SK-N-SH (cell line): ENCODE measurements around the gene DPH7. TPM values are rescaled to one million over a fixed set of nuclear protein-coding genes. Genes with fewer than 3 reads are reported as not detected.
"Not testable (repeated sequence)": the region's sequence is repeated elsewhere in the genome, so short reads cannot be mapped to it uniquely, and the experiment has no call there.

ENCODE experiments used
- CTCF ChIA-PET: fragments of 300-600, 350-600 bp; formaldehyde crosslinking; extraction: SDS; loops from one replicate; lab custom pipeline; 2021; lab: Yijun Ruan, JAX
- POLR2A ChIA-PET: fragments of 350-600 bp; sonication (Branson Sonifier 250); formaldehyde crosslinking; extraction: SDS; loops from one replicate; lab custom pipeline; 2020; ENCODE audit warnings: antibody characterized with exemption, inconsistent platforms; lab: Yijun Ruan, JAX
- DNase-seq: peaks from one replicate; pipeline ENCODE4 v3.0.0; 2012
- H2AFZ ChIP-seq: fragments of 200-600 bp; sonication (generic); 2 replicates; pipeline ENCODE4 v1.8.1; 2016; ENCODE audit warnings: antibody characterized with exemption, mild to moderate bottlenecking, low read depth
- H3F3A ChIP-seq: fragments of 200-600 bp; sonication (generic); replicated peaks from 2 replicates; pipeline ENCODE3; 2016; ENCODE audit warnings: antibody characterized with exemption, mild to moderate bottlenecking; ENCODE audit not compliant: insufficient read depth
- H3K27ac ChIP-seq, 2 experiments: fragments of 200-500 bp in 1 of 2; fragments of 200-600 bp in 1 of 2; sonication (Bioruptor generic) in 1 of 2; sonication (generic), shearing (Covaris generic) in 1 of 2; 2 replicates each; pipeline versions ENCODE4 v1.5.1 to v1.6.1; 2014 to 2016; ENCODE audit warnings: low read depth in 2 of 2, inconsistent platforms in 1 of 2, low read length in 1 of 2, mild to moderate bottlenecking in 1 of 2, mixed read lengths in 1 of 2
- H3K27me3 ChIP-seq: fragments of 200-600 bp; sonication (generic), shearing (Covaris generic); 2 replicates; pipeline ENCODE4 v1.6.1; 2016; ENCODE audit warnings: mixed run types; ENCODE audit not compliant: insufficient read depth
- H3K36me3 ChIP-seq, 2 experiments: fragments of 200-500 bp in 1 of 2; fragments of 200-600 bp in 1 of 2; sonication (Bioruptor generic) in 1 of 2; sonication (generic) in 1 of 2; replicated peaks in 1 of 2; 2 replicates each; pipeline versions ENCODE3 to v1.5.1; 2014 to 2016; ENCODE audit warnings: low read length in 1 of 2, mild to moderate bottlenecking in 1 of 2; ENCODE audit not compliant: insufficient read depth in 2 of 2, control insufficient read depth in 1 of 2
- H3K4me1 ChIP-seq, 2 experiments: fragments of 200-500 bp in 1 of 2; fragments of 200-600 bp in 1 of 2; sonication (Bioruptor generic) in 1 of 2; sonication (generic), shearing (Covaris generic) in 1 of 2; 2 replicates each; pipeline versions ENCODE4 v1.5.1 to v1.6.1; 2014 to 2016; ENCODE audit warnings: low read depth in 1 of 2, low read length in 1 of 2, mixed run types in 1 of 2; ENCODE audit not compliant: insufficient read depth in 2 of 2, control insufficient read depth in 1 of 2
- H3K4me2 ChIP-seq: fragments of 200-600 bp; sonication (generic), shearing (Covaris generic); 2 replicates; pipeline ENCODE4 v1.6.1; 2017; ENCODE audit warnings: mixed run types
- H3K4me3 ChIP-seq, 2 experiments: fragments of 200-500 bp in 1 of 2; fragments of 200-600 bp in 1 of 2; sonication (Bioruptor generic) in 1 of 2; sonication (generic), shearing (Covaris generic) in 1 of 2; 2 replicates each; pipeline versions ENCODE4 v1.5.1 to v1.8.1; 2014 to 2016; ENCODE audit warnings: low read depth in 2 of 2, inconsistent platforms in 1 of 2, low read length in 1 of 2, mild to moderate bottlenecking in 1 of 2, mixed read lengths in 1 of 2, moderate library complexity in 1 of 2
- H3K79me2 ChIP-seq: fragments of 200-600 bp; sonication (generic); 2 replicates; pipeline ENCODE4 v1.8.1; 2017; ENCODE audit warnings: mild to moderate bottlenecking; ENCODE audit not compliant: insufficient read depth
- H3K9ac ChIP-seq: fragments of 200-600 bp; sonication (generic); 2 replicates; pipeline ENCODE4 v1.6.1; 2017; ENCODE audit warnings: mixed run types
- H3K9me2 ChIP-seq: fragments of 200-600 bp; sonication (generic); 2 replicates; pipeline ENCODE4 v1.6.1; 2017; ENCODE audit warnings: mixed run types
- H3K9me3 ChIP-seq: fragments of 200-600 bp; sonication (generic); 2 replicates; pipeline ENCODE4 v1.6.1; 2017; ENCODE audit warnings: mixed run types, mild to moderate bottlenecking, moderate library complexity
- H4K20me1 ChIP-seq: fragments of 200-600 bp; sonication (generic); 2 replicates; pipeline ENCODE4 v1.6.1; 2017; ENCODE audit warnings: mild to moderate bottlenecking, mixed run types; ENCODE audit not compliant: insufficient read depth
- EP300 ChIP-seq, 2 experiments: IDR thresholded peaks; 2 replicates each; pipeline versions ENCODE4 v1.4.0 to v1.6.1; 2012; ENCODE audit warnings: borderline replicate concordance in 1 of 2, low read depth in 1 of 2, low read length in 1 of 2
- GABPA ChIP-seq: IDR thresholded peaks from 2 replicates; pipeline ENCODE4 v1.4.0; 2012; ENCODE audit warnings: low read depth, mild to moderate bottlenecking
- GATA2 ChIP-seq: sonication (generic); formaldehyde crosslinking; IDR thresholded peaks from 2 replicates; pipeline ENCODE4 v1.5.0; 2020; ENCODE audit warnings: mild to moderate bottlenecking, missing genetic modification reagents
- IRF3 ChIP-seq: fragments of 150-350 bp; IDR thresholded peaks from 2 replicates; pipeline ENCODE4 v1.6.1; 2016; ENCODE audit warnings: mild to moderate bottlenecking, low read depth, low read length
- JUND ChIP-seq: IDR thresholded peaks from 2 replicates; pipeline ENCODE4 v1.4.0; 2012
- NRF1 ChIP-seq: IDR thresholded peaks from 2 replicates; pipeline ENCODE4 v1.6.1; 2012; ENCODE audit warnings: low read depth, mild to moderate bottlenecking, low read length
- PBX3 ChIP-seq: IDR thresholded peaks from 2 replicates; pipeline ENCODE4; 2012
- RCOR1 ChIP-seq: fragments of 150-350 bp; IDR thresholded peaks from 2 replicates; pipeline ENCODE4 v1.6.1; 2017; ENCODE audit warnings: antibody characterized with exemption, low read length
- REST ChIP-seq: IDR thresholded peaks from 2 replicates; pipeline ENCODE4 v1.6.1; 2012; ENCODE audit warnings: mild to moderate bottlenecking, low read depth, low read length, moderate library complexity
- RXRA ChIP-seq: IDR thresholded peaks from 2 replicates; pipeline ENCODE4 v1.4.0; 2012; ENCODE audit warnings: low read depth, mild to moderate bottlenecking, borderline replicate concordance
- TAF1 ChIP-seq: IDR thresholded peaks from 2 replicates; pipeline ENCODE4 v1.6.1; 2012; ENCODE audit warnings: low read depth, mild to moderate bottlenecking, low read length, moderate library complexity, borderline replicate concordance
- USF1 ChIP-seq: IDR thresholded peaks from 2 replicates; pipeline ENCODE4 v1.4.0; 2012; ENCODE audit warnings: low read depth, borderline replicate concordance
- USF2 ChIP-seq: fragments of 150-350 bp; IDR thresholded peaks from 2 replicates; pipeline ENCODE4 v1.6.1; 2017; ENCODE audit warnings: antibody characterized with exemption, low read length, low read depth, borderline replicate concordance
- ZBTB33 ChIP-seq: IDR thresholded peaks from 2 replicates; pipeline ENCODE4 v1.4.0; 2012; ENCODE audit warnings: low read depth, borderline replicate concordance
- WGBS: methylation state at CpG from one replicate; pipeline ENCODE4 v1.1.6; 2017; ENCODE audit warnings: low lambda C conversion rate; 5-methylcytosine and 5-hydroxymethylcytosine counted together
- polyA plus RNA-seq, 3 experiments: library from polyadenylated mRNA; depleted of rRNA; stranded (reverse); fragments of >200 nt; gene quantifications; 2 replicates each; pipeline ENCODE4 v1.2.3, GENCODE V29; 2012

Gene DPH7
- polyA plus RNA-seq, 1 of the 3 experiments (the other 2 are of a cell fraction), result 59.9 TPM

- H3K27me3 ChIP-seq, DNase-seq, H3K9me3 ChIP-seq, H3K27ac ChIP-seq, H3K9me2 ChIP-seq, H3K4me1 ChIP-seq, CTCF ChIA-PET, H3K36me3 ChIP-seq, H3K4me3 ChIP-seq, H3F3A ChIP-seq, H3K79me2 ChIP-seq, POLR2A ChIA-PET, H4K20me1 ChIP-seq, H2AFZ ChIP-seq, H3K9ac ChIP-seq, H3K4me2 ChIP-seq: not testable (repeated sequence)
- WGBS, result 80% methylated on average over 1 of the region's 10 CpGs
Observed at GRCh38 chr9:137532891-137533468, 45.7 kb downstream of the DPH7 start.

GRCh38 chr9:137531099-137531765, 47.5 kb downstream of the DPH7 start:
- Histone ChIP-seq H3K9me3 (no peaks in the 10 kb centered on the region), H3K9ac (no peak overlapping the region), H3K27me3 (no peaks in the 10 kb centered on the region), H2AFZ (no peak overlapping the region), H3K9me2 (no peaks in the 10 kb centered on the region), H4K20me1 (no peaks in the 10 kb centered on the region), H3K4me1 (peaks cover 0 to 7% of the 10 kb centered on the region in 2 experiments; a peak in 1 of 4 replicates), H3K36me3 (no peaks in the 10 kb centered on the region), H3F3A (no peaks in the 10 kb centered on the region), H3K79me2 (no peaks in the 10 kb centered on the region), H3K4me2 (no peak overlapping the region), H3K4me3 (no peak overlapping the region), H3K27ac (no peak overlapping the region)
- TF ChIP-seq USF2 (no peak), IRF3 (no peak), RCOR1 (no peak), USF1 (no peak), RXRA (no peak), JUND (no peak), PBX3 (no peak), GABPA (no peak), EP300 (IDR thresholded peaks at IDR 0.05; ENCODE audit: borderline replicate concordance in 1 of 2, low read depth in 1 of 2, low read length in 1 of 2) (no peak), GATA2 (CRISPR knock-in tag) (no peak), ZBTB33 (no peak), REST (no peak), TAF1 (no peak), NRF1 (no peak)
- WGBS, result 90% methylated on average over 17 of the region's 17 CpGs
- no peak for DNase-seq
- ChIA-PET CTCF (interaction anchor here (0.7 to 1.7 kb wide), 7 partner anchors 10 to 244 kb away, joined by 3 to 8 read pairs (median 3); partner anchors contain the start of genes EXD3, NOXA1 and NRARP), POLR2A (no interaction called here)
